Endodermal cell (in vitro differentiated cells): ENCODE results near the gene GSPT1. TPM values are rescaled to one million over a fixed set of nuclear protein-coding genes. Genes with fewer than 3 reads are reported as not detected.

ENCODE experiments used
- DNase-seq: peaks from one replicate; pipeline ENCODE4 v3.0.0-alpha.2; 2017
- H3K27ac ChIP-seq: 2 replicates; pipeline ENCODE4 v1.5.1; 2013; ENCODE audit warnings: mild to moderate bottlenecking, low read depth, low read length, moderate library complexity
- H3K27me3 ChIP-seq: 2 replicates; pipeline ENCODE4 v1.6.1; 2013; ENCODE audit warnings: mild to moderate bottlenecking, low read length, moderate library complexity; ENCODE audit not compliant: insufficient read depth, control insufficient read depth, poor library complexity, severe bottlenecking
- H3K36me3 ChIP-seq: 2 replicates; pipeline ENCODE4 v1.7.0; 2013; ENCODE audit warnings: mild to moderate bottlenecking, low read length, moderate library complexity; ENCODE audit not compliant: control insufficient read depth, insufficient read depth
- H3K4me1 ChIP-seq: one replicate; pipeline ENCODE4 v1.7.0; 2013; ENCODE audit warnings: low read length; ENCODE audit not compliant: control insufficient read depth, insufficient read depth
- H3K4me3 ChIP-seq: 2 replicates; pipeline ENCODE4 v1.5.1; 2013; ENCODE audit warnings: mild to moderate bottlenecking, low read length, moderate library complexity
- H3K9ac ChIP-seq: 2 replicates; pipeline ENCODE4 v1.6.1; 2013; ENCODE audit warnings: mild to moderate bottlenecking, low read length, moderate library complexity; ENCODE audit not compliant: poor library complexity, severe bottlenecking; ENCODE audit errors: extremely low read depth
- H3K9me3 ChIP-seq: 2 replicates; pipeline ENCODE4 v1.6.1; 2013; ENCODE audit warnings: mild to moderate bottlenecking, low read length, moderate library complexity; ENCODE audit not compliant: control insufficient read depth
- H3K27ac Mint-ChIP-seq: 2 replicates; pipeline ENCODE4 v1.8.0; 2020; ENCODE audit warnings: mixed read lengths
- H3K27me3 Mint-ChIP-seq: 2 replicates; pipeline ENCODE4 v1.8.0; 2021; ENCODE audit warnings: mild to moderate bottlenecking, mixed read lengths; ENCODE audit not compliant: insufficient read depth
- H3K36me3 Mint-ChIP-seq: 2 replicates; pipeline ENCODE4 v1.8.0; 2020; ENCODE audit warnings: low read depth, mixed read lengths
- H3K4me1 Mint-ChIP-seq: 2 replicates; pipeline ENCODE4 v1.8.0; 2020; ENCODE audit warnings: mixed read lengths
- H3K4me3 Mint-ChIP-seq: 2 replicates; pipeline ENCODE4 v1.8.0; 2020; ENCODE audit warnings: mild to moderate bottlenecking, moderate library complexity, mixed read lengths
- H3K9me3 Mint-ChIP-seq: 2 replicates; pipeline ENCODE4 v1.8.0; 2020; ENCODE audit warnings: mild to moderate bottlenecking, mixed read lengths
- CTCF ChIP-seq: fragments of 200-600 bp; sonication (generic); conservative IDR thresholded peaks from 2 replicates; pipeline ENCODE4 v1.5.0; 2021; ENCODE audit warnings: antibody characterized with exemption, mild to moderate bottlenecking
- WGBS, 2 experiments: methylation state at CpG; one replicate each; pipeline versions ENCODE4 v1.1.5 to v1.1.7; 2013; ENCODE audit warnings: missing lambda C conversion rate in 2 of 2, mixed read lengths in 1 of 2; ENCODE audit not compliant: insufficient coverage in 1 of 2, insufficient read length in 1 of 2; 5-methylcytosine and 5-hydroxymethylcytosine counted together
- total RNA-seq, 2 donors: library from RNA; stranded (reverse); fragmentation: NEBNext Ultra II Directional in 1 of 2; extraction: Animal tissue kit (Norgen Biotek cat#: 25700) in 1 of 2; gene quantifications; 2 replicates in 1 of 2; 3 replicates in 1 of 2; pipeline ENCODE4 v1.2.1, GENCODE V29; 2021

GSPT1 gene
- total RNA-seq, 2 donors from 2014 or later = 110 to 115 TPM

GRCh38 chr16:11907160-11907970, 8.4 kb downstream of the GSPT1 start:
- Mint-ChIP-seq H3K36me3 (peaks cover 20% of the 10 kb centered on the region), H3K27ac (no peak overlapping the region), H3K4me1 (peaks cover 9% of the 10 kb centered on the region), H3K9me3 (no peaks in the 10 kb centered on the region), H3K27me3 (no peaks in the 10 kb centered on the region), H3K4me3 (no peak overlapping the region)
- H3K4me3 ChIP-seq = no peak overlapping the region
- H3K36me3 ChIP-seq = peaks cover 21% of the 10 kb centered on the region
- 90 to 96% methylated on average over 6 to 8 of the region's 8 CpGs for WGBS, 2 experiments
- H3K27ac ChIP-seq = no peak overlapping the region
- H3K27me3 ChIP-seq = no peaks in the 10 kb centered on the region
- H3K4me1 ChIP-seq = no peaks in the 10 kb centered on the region
- H3K9ac ChIP-seq = no peak overlapping the region
- no peak for TF ChIP-seq CTCF
- no peaks in the 10 kb centered on the region for H3K9me3 ChIP-seq
- no peak for DNase-seq

DNA sequence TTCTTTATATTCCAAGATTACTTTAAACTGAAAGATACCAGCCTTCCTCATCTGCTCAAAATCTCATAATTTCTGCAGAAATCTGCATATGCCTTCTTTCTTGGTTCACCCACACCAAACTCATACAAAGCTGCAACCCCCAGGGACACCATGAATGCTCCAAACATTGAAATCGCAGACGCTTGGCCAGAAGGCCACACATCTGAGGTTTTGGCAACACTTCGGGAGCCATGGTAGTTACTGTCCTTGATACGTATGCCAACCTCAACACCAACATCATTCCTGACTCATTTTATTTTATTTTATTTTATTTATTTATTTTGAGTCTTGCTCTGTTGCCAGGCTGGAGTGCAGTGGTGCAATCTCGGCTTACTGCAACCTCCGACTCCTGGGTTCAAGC, 11.8 kb downstream of the GSPT1 start:
- Mint-ChIP-seq H3K36me3 (peaks cover 16% of the 10 kb centered on the region), H3K4me1 (no peaks in the 10 kb centered on the region), H3K4me3 (no peak overlapping the region), H3K27me3 (no peaks in the 10 kb centered on the region), H3K9me3 (no peaks in the 10 kb centered on the region), H3K27ac (no peak overlapping the region)
- TF ChIP-seq CTCF = no peak
- Histone ChIP-seq H3K36me3 (peaks cover 16% of the 10 kb centered on the region), H3K4me1 (no peaks in the 10 kb centered on the region), H3K27ac (no peak overlapping the region), H3K4me3 (no peak overlapping the region), H3K27me3 (no peaks in the 10 kb centered on the region), H3K9ac (no peak overlapping the region), H3K9me3 (no peaks in the 10 kb centered on the region)
- no peak for DNase-seq
- 98 to 100% methylated on average over 1 to 6 of the region's 6 CpGs for WGBS, 2 experiments

- H3K27ac Mint-ChIP-seq = no peak overlapping the region
- H3K9me3 Mint-ChIP-seq = no peaks in the 10 kb centered on the region
Measured at GRCh38 chr16:11901091-11901490, 14.7 kb downstream of the GSPT1 start.

More at GRCh38 chr16:11901091-11901490, 14.7 kb downstream of the GSPT1 start:
- H3K4me1 Mint-ChIP-seq = no peaks in the 10 kb centered on the region
- TF ChIP-seq CTCF = no peak
- Histone ChIP-seq H3K4me3 (no peak overlapping the region), H3K27ac (no peak overlapping the region), H3K4me1 (no peaks in the 10 kb centered on the region), H3K36me3 (peaks cover 25% of the 10 kb centered on the region), H3K27me3 (no peaks in the 10 kb centered on the region), H3K9me3 (no peaks in the 10 kb centered on the region), H3K9ac (no peak overlapping the region)
- no peak for DNase-seq
- no peak overlapping the region for H3K4me3 Mint-ChIP-seq
- H3K27me3 Mint-ChIP-seq = no peaks in the 10 kb centered on the region
- peaks cover 17% of the 10 kb centered on the region for H3K36me3 Mint-ChIP-seq
- 95 to 100% methylated on average over 1 to 3 of the region's 3 CpGs for WGBS, 2 experiments
